ENCODE results near the gene MYOCOS. TPM values are rescaled to one million over a fixed set of nuclear protein-coding genes. Genes with fewer than 3 reads are reported as not detected.
A peak's percentile ranks its signal among the peaks of the same experiment; 100 is the strongest.

Gene MYOCOS
- total RNA-seq (2021; ENCODE audit: unreplicated experiment) = not detected
- polyA plus RNA-seq (2012; ENCODE audit: insufficient read length) = not detected
- Bru-seq, nascent RNA = percentile 27 among the genes with signal in this experiment
- BruChase-seq, experiment 1, labeled RNA remaining after a 2-hour chase = percentile 27 among the genes with signal in this experiment
- BruChase-seq, experiment 2, labeled RNA remaining after a 6-hour chase = percentile 24 among the genes with signal in this experiment
- long read RNA-seq = 0 reads

GRCh38 chr1:171622152-171622462 lies at the start of gene MYOCOS:
Gene MYOCOS, plus strand, starts transcription at chr1:171622243. Its CDS starts 1,641 bp downstream, at chr1:171623884.
- ATAC-seq (no peak), DNase-seq (ENCODE audit: low read depth, low spot score) (no peak)
- no peaks in the 10 kb centered on the region for H3K9me3 ChIP-seq (ENCODE audit: control insufficient read depth, insufficient read depth, low read depth, low read length)
- H3K4me1 ChIP-seq (ENCODE audit: control insufficient read depth, insufficient read depth, low read length) = no peaks in the 10 kb centered on the region
- H3K27ac ChIP-seq (ENCODE audit: low read length) = no peak within 1 kb of the TSS
- in situ Hi-C loops (cut with HindIII; ENCODE audit: low pct_unique_long_range_greater_than_20kb, low sequenced_read_pairs) (no loop called here), intact Hi-C loops (cut with micrococcal nuclease; ENCODE audit: unreplicated experiment) (no loop called here)
- ChIA-PET CTCF (interaction anchor here (1.4 kb wide), 1 partner anchor 22 kb away, joined by 3 read pairs; no protein-coding TSS in a partner anchor), POLR2A (no interaction called here)
- no peaks in the 10 kb centered on the region for H3K36me3 ChIP-seq (ENCODE audit: control insufficient read depth, insufficient read depth, low read length)
- no peak within 1 kb of the TSS for H3K4me3 ChIP-seq (ENCODE audit: low read depth in 2 of 2, low read length in 2 of 2)
- no peak for TF ChIP-seq TCF7L2 (IDR thresholded peaks at IDR 0.05; ENCODE audit: low read depth, low read length)
- no peak for TF ChIP-seq REST (IDR thresholded peaks at IDR 0.05; ENCODE audit: insufficient read depth in 1 of 2, low read depth in 2 of 2, low read length in 1 of 2)
- no peak for TF ChIP-seq SIN3A (IDR thresholded peaks at IDR 0.05; ENCODE audit: borderline replicate concordance, insufficient read depth, low read depth, low read length)
- TF ChIP-seq CTCF (IDR thresholded peaks at IDR 0.05) = no peak
- no peak for TF ChIP-seq POLR2AphosphoS5 (IDR thresholded peaks at IDR 0.05; ENCODE audit: low read depth, low read length)
- H3K27me3 ChIP-seq (ENCODE audit: control insufficient read depth, insufficient read depth, low read length) = no peaks in the 10 kb centered on the region
- no TSS peak for BruUV-seq (replicated peaks)

GRCh38 chr1:171576144-171576543 lies 45.9 kb upstream of the MYOCOS start:
- BruUV-seq (replicated peaks) = no TSS peak
- H3K36me3 ChIP-seq (ENCODE audit: control insufficient read depth, insufficient read depth, low read length) = peaks cover 63% of the 10 kb centered on the region
- in situ Hi-C loops (cut with HindIII; ENCODE audit: low pct_unique_long_range_greater_than_20kb, low sequenced_read_pairs) = no loop called here
- intact Hi-C loops (cut with micrococcal nuclease; ENCODE audit: unreplicated experiment) = no loop called here
- ChIA-PET CTCF (no interaction called here), POLR2A (no interaction called here)
- no peak for ATAC-seq
- no peaks in the 10 kb centered on the region for H3K4me1 ChIP-seq (ENCODE audit: control insufficient read depth, insufficient read depth, low read length)
- no peak for DNase-seq (ENCODE audit: low read depth, low spot score)
- H3K27me3 ChIP-seq (ENCODE audit: control insufficient read depth, insufficient read depth, low read length) = no peaks in the 10 kb centered on the region
- no peak for TF ChIP-seq SIN3A (IDR thresholded peaks at IDR 0.05; ENCODE audit: borderline replicate concordance, insufficient read depth, low read depth, low read length)
- no peak overlapping the region for H3K4me3 ChIP-seq (ENCODE audit: low read depth in 2 of 2, low read length in 2 of 2)
- H3K9me3 ChIP-seq (ENCODE audit: control insufficient read depth, insufficient read depth, low read depth, low read length) = no peaks in the 10 kb centered on the region
- no peak overlapping the region for H3K27ac ChIP-seq (ENCODE audit: low read length)

GRCh38 chr1:171581226-171581625 lies 40.8 kb upstream of the MYOCOS start:
- CTCF ChIA-PET = no interaction called here
- Histone ChIP-seq H3K4me1 (ENCODE audit: control insufficient read depth, insufficient read depth, low read length) (no peaks in the 10 kb centered on the region), H3K36me3 (ENCODE audit: control insufficient read depth, insufficient read depth, low read length) (peaks cover 57% of the 10 kb centered on the region), H3K4me3 (ENCODE audit: low read depth in 2 of 2, low read length in 2 of 2) (no peak overlapping the region), H3K27me3 (ENCODE audit: control insufficient read depth, insufficient read depth, low read length) (no peaks in the 10 kb centered on the region), H3K27ac (ENCODE audit: low read length) (no peak overlapping the region), H3K9me3 (ENCODE audit: control insufficient read depth, insufficient read depth, low read depth, low read length) (no peaks in the 10 kb centered on the region)
- TF ChIP-seq POLR2AphosphoS5 (IDR thresholded peaks at IDR 0.05; ENCODE audit: low read depth, low read length) (no peak), SIN3A (IDR thresholded peaks at IDR 0.05; ENCODE audit: borderline replicate concordance, insufficient read depth, low read depth, low read length) (no peak), TCF7L2 (IDR thresholded peaks at IDR 0.05; ENCODE audit: low read depth, low read length) (no peak), CTCF (IDR thresholded peaks at IDR 0.05) (no peak), REST (IDR thresholded peaks at IDR 0.05; ENCODE audit: insufficient read depth in 1 of 2, low read depth in 2 of 2, low read length in 1 of 2) (no peak)
- no peak for DNase-seq (ENCODE audit: low read depth, low spot score)
- POLR2A ChIA-PET = interaction anchor here (0.5 kb wide), 1 partner anchor 9 kb away, joined by 3 read pairs; no protein-coding TSS in a partner anchor
- ATAC-seq = no peak
- in situ Hi-C loops (cut with HindIII; ENCODE audit: low pct_unique_long_range_greater_than_20kb, low sequenced_read_pairs) (no loop called here), intact Hi-C loops (cut with micrococcal nuclease; ENCODE audit: unreplicated experiment) (no loop called here)
- no TSS peak for BruUV-seq (replicated peaks)

Measured in Panc1 (cell line).